Measurements from ENCODE around the gene FSTL5. TPM values are rescaled to one million over a fixed set of nuclear protein-coding genes. Genes with fewer than 3 reads are reported as not detected.
A peak's percentile ranks its signal among the peaks of the same experiment; 100 is the strongest.

FSTL5 gene
- total and polyA plus RNA-seq, 4 donors, result 28.3 to 83.4 (median 33.7) TPM

DNA sequence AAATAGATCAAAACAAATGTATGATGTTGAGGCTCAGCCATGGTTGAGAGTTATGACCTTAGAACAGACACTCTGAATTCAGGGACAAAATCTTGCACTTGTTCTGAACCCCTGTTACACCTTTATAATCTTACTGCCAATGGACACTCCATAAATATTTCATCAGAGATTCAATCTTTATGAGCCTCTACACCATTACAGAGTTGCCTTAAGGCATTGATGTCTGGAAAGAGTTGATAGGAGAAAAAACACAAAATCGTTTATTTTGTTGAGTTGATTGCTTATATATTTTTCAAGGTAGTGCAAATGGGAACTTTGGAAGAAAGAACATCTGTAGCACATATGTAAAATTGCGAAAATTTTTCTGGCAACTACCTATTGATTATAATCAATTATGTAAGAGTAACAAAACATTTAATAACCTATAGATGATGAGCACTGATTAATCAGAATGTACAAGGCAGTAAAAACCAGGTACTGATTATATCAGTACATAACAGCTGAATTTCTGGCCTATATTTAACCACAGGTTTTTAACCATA, 568.5 kb downstream of the FSTL5 start:
- H3K9me3 ChIP-seq (ENCODE audit: control insufficient read depth, insufficient read depth, low read length), result no peaks in the 10 kb centered on the region
- H3K27ac ChIP-seq (ENCODE audit: low read depth, low read length), result no peak overlapping the region
- H3K27me3 ChIP-seq (ENCODE audit: control insufficient read depth, insufficient read depth, low read length), result no peaks in the 10 kb centered on the region
- no peaks in the 10 kb centered on the region for H3K4me1 ChIP-seq (ENCODE audit: control insufficient read depth, insufficient read depth, low read length)
- no peak overlapping the region for H3K4me3 ChIP-seq (ENCODE audit: low read depth, low read length)
- H3K36me3 ChIP-seq (ENCODE audit: control insufficient read depth, insufficient read depth, low read length), result no peaks in the 10 kb centered on the region
- DNase-seq (ENCODE audit: low read depth in 4 of 6, low spot score in 6 of 6), result no peak
- WGBS (ENCODE audit: insufficient coverage), result no CpG with 5 or more reads among the region's 2 CpGs

DNA sequence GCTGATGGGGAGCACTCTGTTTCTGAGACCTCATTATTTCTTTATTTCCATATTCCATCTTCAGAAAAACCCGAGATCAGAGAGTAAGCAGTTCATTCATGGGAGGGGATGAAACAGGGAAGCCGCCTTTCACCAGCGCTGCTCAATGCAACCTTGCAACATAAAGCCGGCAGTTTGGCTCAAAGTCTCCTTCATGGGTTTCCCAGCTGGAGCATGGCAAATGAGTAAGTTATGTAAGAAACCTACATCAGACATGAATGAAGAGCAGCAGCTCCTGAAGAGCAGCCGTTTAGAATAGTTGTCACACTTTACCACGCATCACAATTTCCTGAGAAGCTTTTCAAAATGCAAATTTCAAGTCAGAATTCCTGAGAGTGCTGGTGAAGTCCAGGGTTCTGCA, 578.8 kb downstream of the FSTL5 start:
- Histone ChIP-seq H3K27ac (ENCODE audit: low read depth, low read length) (no peak overlapping the region), H3K27me3 (ENCODE audit: control insufficient read depth, insufficient read depth, low read length) (no peaks in the 10 kb centered on the region), H3K4me3 (ENCODE audit: low read depth, low read length) (no peak overlapping the region), H3K4me1 (ENCODE audit: control insufficient read depth, insufficient read depth, low read length) (no peaks in the 10 kb centered on the region), H3K36me3 (ENCODE audit: control insufficient read depth, insufficient read depth, low read length) (no peaks in the 10 kb centered on the region), H3K9me3 (ENCODE audit: control insufficient read depth, insufficient read depth, low read length) (no peaks in the 10 kb centered on the region)
- no CpG with 5 or more reads among the region's 6 CpGs for WGBS (ENCODE audit: insufficient coverage)
- DNase-seq (ENCODE audit: low read depth in 4 of 6, low spot score in 6 of 6), result no peak

DNA sequence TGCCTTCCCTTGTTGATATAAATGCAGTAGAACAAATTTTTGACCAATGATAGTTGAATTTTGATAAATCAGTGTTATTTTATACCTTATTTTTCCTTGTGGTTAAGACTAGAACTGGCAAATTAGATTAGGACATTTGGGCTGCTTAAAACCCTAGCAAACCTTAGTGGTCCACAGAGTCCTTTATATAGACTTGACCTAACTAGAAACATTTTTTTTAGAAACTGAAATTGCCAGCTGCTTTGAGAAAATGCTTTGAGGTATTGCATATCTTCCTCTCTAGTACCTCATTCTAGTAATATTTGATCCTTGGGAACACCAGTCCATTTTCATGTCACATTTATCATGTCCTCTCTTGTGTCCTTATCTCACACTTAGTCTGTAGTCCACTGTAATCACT, 580.3 kb downstream of the FSTL5 start:
- no peaks in the 10 kb centered on the region for H3K4me1 ChIP-seq (ENCODE audit: control insufficient read depth, insufficient read depth, low read length)
- no peaks in the 10 kb centered on the region for H3K36me3 ChIP-seq (ENCODE audit: control insufficient read depth, insufficient read depth, low read length)
- H3K4me3 ChIP-seq (ENCODE audit: low read depth, low read length), result no peak overlapping the region
- no peak for DNase-seq (ENCODE audit: low read depth in 4 of 6, low spot score in 6 of 6)
- H3K27ac ChIP-seq (ENCODE audit: low read depth, low read length), result no peak overlapping the region
- H3K9me3 ChIP-seq (ENCODE audit: control insufficient read depth, insufficient read depth, low read length), result no peaks in the 10 kb centered on the region
- no peaks in the 10 kb centered on the region for H3K27me3 ChIP-seq (ENCODE audit: control insufficient read depth, insufficient read depth, low read length)

DNA sequence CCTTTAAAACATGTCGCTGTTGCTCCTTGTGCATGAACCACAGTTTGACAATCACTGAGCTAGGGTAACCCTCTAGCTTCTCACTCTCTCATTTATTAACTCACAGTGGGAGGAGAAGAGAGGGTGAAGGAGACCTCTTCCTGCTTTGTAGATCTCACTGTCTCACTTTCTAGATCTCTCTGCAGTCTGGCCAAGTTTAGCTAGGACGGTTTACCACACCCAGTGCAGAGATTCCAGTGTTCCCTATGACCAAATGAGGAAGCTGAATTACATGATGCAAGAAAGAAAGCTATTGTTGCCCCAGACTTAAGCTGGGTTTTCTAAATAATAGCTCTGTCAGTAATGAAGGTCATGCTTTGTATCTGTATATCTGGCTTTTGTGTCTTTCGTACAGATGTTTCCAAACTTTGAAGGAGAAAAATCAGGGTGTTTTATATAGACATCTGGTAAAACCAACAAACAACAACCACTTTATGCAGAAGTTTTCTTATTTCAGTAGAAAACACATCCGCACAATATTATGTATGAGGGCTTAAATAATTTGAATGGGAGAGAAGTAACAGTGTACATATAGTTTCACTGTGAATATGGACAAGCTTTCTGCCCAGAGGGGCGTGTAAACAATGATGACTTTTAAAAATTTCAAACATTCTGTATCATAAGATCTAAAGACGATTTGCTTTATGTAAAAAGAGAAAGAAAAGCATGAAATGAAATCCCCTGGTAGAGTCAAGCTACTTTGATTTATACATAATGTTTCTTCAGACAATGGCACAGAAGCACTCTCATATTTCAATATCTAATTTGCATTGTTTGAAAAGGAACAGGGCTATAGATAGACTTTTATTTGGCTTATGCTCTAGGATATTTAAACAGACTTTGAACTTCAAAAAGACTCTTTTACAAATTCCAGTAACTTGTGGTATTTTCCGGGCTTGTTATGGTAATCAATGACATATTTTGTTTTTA, 582.3 kb downstream of the FSTL5 start:
- Histone ChIP-seq H3K9me3 (ENCODE audit: control insufficient read depth, insufficient read depth, low read length) (no peaks in the 10 kb centered on the region), H3K36me3 (ENCODE audit: control insufficient read depth, insufficient read depth, low read length) (no peaks in the 10 kb centered on the region), H3K27ac (ENCODE audit: low read depth, low read length) (no peak overlapping the region), H3K4me3 (ENCODE audit: low read depth, low read length) (no peak overlapping the region), H3K4me1 (ENCODE audit: control insufficient read depth, insufficient read depth, low read length) (no peaks in the 10 kb centered on the region), H3K27me3 (ENCODE audit: control insufficient read depth, insufficient read depth, low read length) (no peaks in the 10 kb centered on the region)
- WGBS (ENCODE audit: insufficient coverage), result no CpG with 5 or more reads among the region's 7 CpGs
- no peak for DNase-seq (ENCODE audit: low read depth in 4 of 6, low spot score in 6 of 6)

DNA sequence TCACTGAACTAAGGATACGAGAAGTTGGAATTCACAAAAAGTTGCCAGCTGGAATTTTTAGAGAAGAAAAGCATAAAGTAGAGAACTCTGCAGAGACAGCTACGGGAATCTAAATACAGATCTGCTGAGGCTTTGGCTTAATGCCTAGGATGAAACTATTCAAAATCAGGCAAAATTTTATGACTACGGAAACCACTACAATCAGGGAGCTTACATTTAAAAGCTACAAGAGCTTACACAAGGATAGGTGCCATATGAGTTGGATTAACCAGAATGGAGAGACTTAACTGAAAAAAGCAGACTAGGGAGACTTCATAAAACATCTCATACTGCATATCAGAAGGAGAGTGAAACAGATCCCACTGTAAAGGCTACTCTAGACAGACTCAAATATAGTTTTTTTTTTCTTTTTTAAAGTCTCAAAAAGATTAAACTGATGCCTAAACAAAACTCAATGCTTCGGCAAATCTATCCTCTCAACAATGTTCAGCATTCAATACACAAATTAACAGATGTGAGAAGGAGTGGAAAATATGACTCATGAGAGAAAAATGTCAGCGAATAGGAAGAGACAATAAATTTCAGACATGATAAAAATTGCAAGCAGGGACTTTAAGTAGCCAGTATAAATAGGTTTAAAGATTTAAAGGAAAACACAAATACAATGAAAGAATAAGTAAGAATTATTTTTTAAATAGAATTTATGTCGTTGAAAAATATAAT, 586.1 kb downstream of the FSTL5 start:
- Histone ChIP-seq H3K27ac (ENCODE audit: low read depth, low read length) (no peak overlapping the region), H3K27me3 (ENCODE audit: control insufficient read depth, insufficient read depth, low read length) (no peaks in the 10 kb centered on the region), H3K4me3 (ENCODE audit: low read depth, low read length) (no peak overlapping the region), H3K4me1 (ENCODE audit: control insufficient read depth, insufficient read depth, low read length) (no peaks in the 10 kb centered on the region), H3K36me3 (ENCODE audit: control insufficient read depth, insufficient read depth, low read length) (no peaks in the 10 kb centered on the region), H3K9me3 (ENCODE audit: control insufficient read depth, insufficient read depth, low read length) (no peaks in the 10 kb centered on the region)
- peak in 1 of 6 donors; percentile 10 for DNase-seq (ENCODE audit: low read depth in 4 of 6, low spot score in 6 of 6)
- WGBS (ENCODE audit: insufficient coverage), result 62% methylated on average over 2 of the region's 6 CpGs

DNA sequence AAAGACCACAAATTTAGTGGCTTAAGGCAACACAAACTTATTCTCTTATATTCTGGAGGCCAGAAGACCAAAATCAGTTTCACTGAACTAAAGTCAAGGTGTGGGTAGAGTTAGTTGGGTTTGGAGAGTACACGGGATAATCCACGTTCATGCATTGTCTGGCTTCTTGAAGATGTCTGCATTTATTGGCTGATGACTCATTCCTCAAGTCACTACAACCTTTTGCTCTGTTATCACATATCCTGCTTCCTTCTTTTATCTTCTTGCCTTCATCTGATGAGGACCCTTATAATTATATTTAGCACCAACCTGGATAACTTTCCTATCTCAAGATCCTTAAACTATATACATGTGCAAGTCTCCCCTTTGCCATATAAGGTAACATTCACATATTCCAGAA, 590.0 kb downstream of the FSTL5 start:
- no peaks in the 10 kb centered on the region for H3K27me3 ChIP-seq (ENCODE audit: control insufficient read depth, insufficient read depth, low read length)
- H3K36me3 ChIP-seq (ENCODE audit: control insufficient read depth, insufficient read depth, low read length), result no peaks in the 10 kb centered on the region
- no CpG with 5 or more reads among the region's 2 CpGs for WGBS (ENCODE audit: insufficient coverage)
- no peak for DNase-seq (ENCODE audit: low read depth in 4 of 6, low spot score in 6 of 6)
- H3K4me1 ChIP-seq (ENCODE audit: control insufficient read depth, insufficient read depth, low read length), result no peaks in the 10 kb centered on the region
- H3K4me3 ChIP-seq (ENCODE audit: low read depth, low read length), result no peak overlapping the region
- no peaks in the 10 kb centered on the region for H3K9me3 ChIP-seq (ENCODE audit: control insufficient read depth, insufficient read depth, low read length)
- H3K27ac ChIP-seq (ENCODE audit: low read depth, low read length), result no peak overlapping the region

DNA sequence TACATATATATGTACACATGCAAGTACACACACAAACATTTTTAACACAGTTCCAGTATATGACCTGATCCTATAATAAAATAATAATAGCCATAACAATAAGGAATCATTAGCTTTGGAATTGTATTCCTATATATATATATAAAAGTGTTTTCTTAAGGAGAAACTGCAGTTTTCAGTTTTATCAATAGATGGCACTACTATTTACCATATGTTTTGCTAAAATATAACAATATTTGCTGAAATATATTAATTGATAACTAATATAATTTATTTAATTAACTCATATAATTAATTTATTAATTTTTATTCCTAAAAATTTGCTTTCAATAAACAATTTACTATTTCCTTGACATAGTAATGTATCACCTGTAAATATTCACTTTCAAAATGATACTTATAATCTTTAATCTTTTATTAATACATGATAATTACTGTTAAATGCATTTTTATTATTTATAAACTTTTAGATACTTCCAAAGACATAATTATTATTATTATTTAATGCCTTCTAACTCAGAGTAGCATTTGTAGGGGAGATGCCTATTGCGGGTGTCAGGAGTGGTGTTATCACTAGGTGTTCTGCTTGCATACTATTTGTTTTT, 599.5 kb downstream of the FSTL5 start:
- no peaks in the 10 kb centered on the region for H3K9me3 ChIP-seq (ENCODE audit: control insufficient read depth, insufficient read depth, low read length)
- WGBS (ENCODE audit: insufficient coverage), result no CpG with 5 or more reads among the region's 1 CpG
- no peaks in the 10 kb centered on the region for H3K27me3 ChIP-seq (ENCODE audit: control insufficient read depth, insufficient read depth, low read length)
- DNase-seq (ENCODE audit: low read depth in 4 of 6, low spot score in 6 of 6), result peak in 2 of 6 donors; percentile 29 to 63
- no peak overlapping the region for H3K27ac ChIP-seq (ENCODE audit: low read depth, low read length)
- H3K4me1 ChIP-seq (ENCODE audit: control insufficient read depth, insufficient read depth, low read length), result no peaks in the 10 kb centered on the region
- H3K4me3 ChIP-seq (ENCODE audit: low read depth, low read length), result no peak overlapping the region
- H3K36me3 ChIP-seq (ENCODE audit: control insufficient read depth, insufficient read depth, low read length), result no peaks in the 10 kb centered on the region

DNA sequence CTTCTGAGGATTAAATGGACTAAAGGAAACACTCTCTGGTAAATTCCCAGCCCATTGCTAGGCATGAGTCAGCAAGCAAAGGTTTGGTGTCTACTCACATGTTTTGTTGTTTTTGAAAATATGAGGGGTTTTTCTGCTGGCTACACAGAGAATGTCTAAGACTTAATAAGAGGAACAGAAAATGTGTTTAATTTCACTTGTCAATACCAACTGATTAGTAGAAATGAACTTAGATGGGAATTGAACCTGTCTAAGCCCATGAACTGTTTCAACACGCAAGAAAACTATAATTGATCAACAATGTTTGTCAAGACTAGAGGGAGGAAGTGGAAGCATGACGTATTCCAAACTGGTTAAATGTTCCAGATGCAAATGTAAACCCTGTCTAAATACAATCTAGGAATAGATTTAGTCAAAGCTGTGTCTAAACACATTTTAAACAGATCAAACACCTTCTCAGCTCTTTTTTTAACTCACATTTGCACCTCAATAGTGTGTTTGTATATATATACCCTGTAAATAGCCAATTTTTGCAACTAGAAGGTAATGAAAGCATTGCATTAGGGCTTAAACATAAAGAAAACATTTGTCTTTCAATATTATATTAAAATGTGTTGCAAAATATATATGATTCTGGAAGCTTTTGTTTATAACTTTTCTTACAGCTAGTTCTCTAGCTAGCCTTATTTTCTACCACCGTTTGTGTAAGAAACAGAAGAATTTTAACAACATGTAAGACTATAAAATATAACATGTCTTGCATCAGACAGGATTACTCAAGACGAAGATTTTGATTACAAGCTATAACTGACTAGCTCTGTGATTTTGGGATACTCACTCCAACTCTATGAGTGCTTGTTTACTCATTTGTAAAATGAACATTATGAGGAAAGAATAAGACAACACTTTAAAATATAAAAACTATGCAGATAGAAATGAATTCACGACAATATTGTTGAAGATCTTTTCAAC, 607.8 kb downstream of the FSTL5 start:
- H3K27me3 ChIP-seq (ENCODE audit: control insufficient read depth, insufficient read depth, low read length), result no peaks in the 10 kb centered on the region
- H3K4me1 ChIP-seq (ENCODE audit: control insufficient read depth, insufficient read depth, low read length), result no peaks in the 10 kb centered on the region
- WGBS (ENCODE audit: insufficient coverage), result no CpG with 5 or more reads among the region's 5 CpGs
- no peaks in the 10 kb centered on the region for H3K36me3 ChIP-seq (ENCODE audit: control insufficient read depth, insufficient read depth, low read length)
- H3K4me3 ChIP-seq (ENCODE audit: low read depth, low read length), result no peak overlapping the region
- no peak overlapping the region for H3K27ac ChIP-seq (ENCODE audit: low read depth, low read length)
- no peak for DNase-seq (ENCODE audit: low read depth in 4 of 6, low spot score in 6 of 6)
- no peaks in the 10 kb centered on the region for H3K9me3 ChIP-seq (ENCODE audit: control insufficient read depth, insufficient read depth, low read length)

Data from spinal cord (tissue), 10 donors.